ENCODE data around the gene XXYLT1. TPM values are rescaled to one million over a fixed set of nuclear protein-coding genes. Genes with fewer than 3 reads are reported as not detected.

The XXYLT1 gene
- total RNA-seq, 1 donor from 2014 or later = 13.6 TPM

DNA sequence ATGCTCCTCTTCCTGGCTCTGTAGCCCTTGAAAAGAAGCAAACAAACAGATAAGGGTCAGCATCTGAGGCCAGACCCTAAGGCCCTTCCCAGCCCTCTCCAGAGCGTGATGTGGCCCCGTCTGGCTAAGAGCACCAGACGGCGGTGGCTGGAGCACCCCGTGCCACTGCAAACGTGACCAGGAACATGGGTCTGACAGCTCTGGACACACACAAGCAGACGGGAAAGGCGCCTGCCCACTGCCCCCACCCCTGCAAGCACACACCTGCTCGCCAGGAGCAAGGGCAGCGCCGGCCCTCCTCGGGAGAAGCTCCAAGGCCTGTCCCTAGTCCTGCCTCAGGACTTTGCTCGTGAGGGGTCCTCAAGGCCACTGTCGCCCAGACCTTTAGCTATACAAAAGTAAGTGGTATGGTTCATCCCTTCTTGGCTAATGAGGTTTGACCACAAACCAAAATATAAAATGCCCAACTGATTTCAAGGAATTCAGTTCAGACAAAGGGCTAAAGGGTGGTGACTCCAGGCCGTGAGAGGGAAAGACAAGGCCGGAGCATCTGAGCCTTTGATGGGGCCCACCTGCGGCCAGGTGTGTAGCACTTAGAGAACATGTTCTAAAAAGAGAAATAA lies 90.4 kb downstream of the XXYLT1 start:
- Histone ChIP-seq H3K36me3 (ENCODE audit: control insufficient read depth in 3 of 3, insufficient read depth in 3 of 3, low read length in 3 of 3) (no peaks in the 10 kb centered on the region), H3K4me1 (ENCODE audit: control insufficient read depth in 3 of 3, insufficient read depth in 3 of 3, low read length in 3 of 3) (peaks cover 23 to 36% (median 33%) of the 10 kb centered on the region in 3 donors), H3K27ac (ENCODE audit: low read depth, low read length) (peak overlapping the region; percentile 64), H3K27me3 (ENCODE audit: control insufficient read depth in 3 of 3, insufficient read depth in 3 of 3, low read length in 3 of 3) (no peaks in the 10 kb centered on the region), H3K9ac (ENCODE audit: low read depth in 1 of 3, low read length in 3 of 3) (no peak overlapping the region), H3K4me3 (ENCODE audit: low read length in 3 of 3) (no peak overlapping the region), H3K9me3 (ENCODE audit: control insufficient read depth in 3 of 3, low read length in 3 of 3) (no peaks in the 10 kb centered on the region)

DNA sequence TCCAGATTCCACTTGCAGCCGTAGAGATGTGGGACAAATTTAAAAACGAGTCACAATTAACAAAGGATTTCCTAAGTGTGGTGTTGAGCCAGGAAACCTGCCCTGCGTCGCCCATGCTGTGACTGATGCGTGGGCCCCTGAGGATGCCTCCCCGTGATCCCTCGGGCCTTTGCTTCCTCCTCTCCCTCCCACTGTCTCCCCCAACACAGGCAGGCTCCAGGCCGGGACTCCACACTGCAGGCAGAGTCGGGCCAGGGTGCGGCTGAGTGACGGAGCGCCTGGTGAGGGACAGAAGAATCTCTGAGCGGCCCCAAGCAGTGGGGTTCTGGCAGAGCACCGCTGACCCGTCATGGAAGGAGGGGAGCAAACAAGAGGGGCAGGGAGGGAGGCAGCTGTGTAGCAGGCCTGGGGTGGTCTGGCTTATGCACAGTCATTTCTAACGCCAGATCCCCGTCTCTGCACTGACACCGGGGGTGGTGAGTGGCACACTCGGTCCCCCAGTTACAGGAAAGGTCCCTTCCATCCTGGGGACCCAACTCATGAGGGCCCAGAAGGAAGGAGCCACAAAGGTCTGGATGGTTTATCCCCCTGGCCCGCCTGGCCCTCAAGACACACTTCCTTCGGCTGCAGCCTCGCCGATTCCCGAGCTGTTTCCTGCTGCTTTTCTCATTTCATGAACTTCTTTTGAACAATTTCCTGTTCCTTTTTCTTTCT lies 91.0 kb downstream of the XXYLT1 start:
- Histone ChIP-seq H3K27ac (ENCODE audit: low read depth, low read length) (peak overlapping the region; percentile 64), H3K27me3 (ENCODE audit: control insufficient read depth in 3 of 3, insufficient read depth in 3 of 3, low read length in 3 of 3) (no peaks in the 10 kb centered on the region), H3K9ac (ENCODE audit: low read depth in 1 of 3, low read length in 3 of 3) (peak overlapping the region in 1 of 3 donors; percentile 1), H3K4me3 (ENCODE audit: low read length in 3 of 3) (no peak overlapping the region), H3K36me3 (ENCODE audit: control insufficient read depth in 3 of 3, insufficient read depth in 3 of 3, low read length in 3 of 3) (no peaks in the 10 kb centered on the region), H3K9me3 (ENCODE audit: control insufficient read depth in 3 of 3, low read length in 3 of 3) (no peaks in the 10 kb centered on the region), H3K4me1 (ENCODE audit: control insufficient read depth in 3 of 3, insufficient read depth in 3 of 3, low read length in 3 of 3) (peaks cover 23 to 34% (median 31%) of the 10 kb centered on the region in 3 donors)

DNA sequence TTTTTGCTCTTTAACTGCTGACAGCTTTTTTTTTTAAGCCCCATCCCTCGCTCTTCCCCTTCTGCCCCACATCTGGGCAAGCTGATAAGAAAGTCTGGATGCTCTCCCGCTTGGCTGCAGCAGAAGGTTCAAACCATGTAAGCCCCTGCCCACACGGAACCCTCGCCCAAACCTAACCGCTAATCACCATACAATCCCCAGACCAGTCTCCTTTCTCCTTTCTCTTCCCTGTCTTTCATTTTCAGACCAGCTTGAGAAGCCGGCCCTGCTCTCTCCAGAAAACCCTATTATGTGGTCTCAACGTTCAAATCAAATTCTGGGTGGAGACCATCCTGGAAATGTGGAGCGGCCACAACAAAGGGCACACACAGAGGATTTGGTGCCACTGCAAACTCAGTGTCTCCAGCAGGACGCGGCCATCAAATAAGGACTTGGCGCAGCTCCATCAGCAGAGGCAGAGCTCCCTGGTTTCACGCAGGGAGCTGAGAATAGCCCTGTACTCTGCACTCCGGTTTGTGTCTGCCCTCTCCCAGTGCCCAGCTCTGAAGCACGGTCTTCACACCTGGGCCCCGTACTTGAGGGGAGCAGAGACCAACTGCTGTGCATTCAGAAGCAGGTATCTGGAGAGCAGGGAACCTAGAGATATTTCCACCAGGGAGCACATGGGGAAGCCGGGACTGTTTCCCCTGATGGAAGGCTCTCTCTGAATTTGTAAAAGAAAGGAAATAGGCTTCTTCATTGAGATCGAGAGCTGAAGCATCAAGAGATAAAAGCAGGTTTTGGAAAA lies 92.6 kb downstream of the XXYLT1 start:
- peaks cover 16 to 32% (median 28%) of the 10 kb centered on the region in 3 donors for H3K4me1 ChIP-seq (ENCODE audit: control insufficient read depth in 3 of 3, insufficient read depth in 3 of 3, low read length in 3 of 3)
- H3K27me3 ChIP-seq (ENCODE audit: control insufficient read depth in 3 of 3, insufficient read depth in 3 of 3, low read length in 3 of 3) = no peaks in the 10 kb centered on the region
- H3K4me3 ChIP-seq (ENCODE audit: low read length in 3 of 3) = peak overlapping the region in 2 of 3 donors; percentile 22 to 41
- no peaks in the 10 kb centered on the region for H3K9me3 ChIP-seq (ENCODE audit: control insufficient read depth in 3 of 3, low read length in 3 of 3)
- peak overlapping the region; percentile 64 for H3K27ac ChIP-seq (ENCODE audit: low read depth, low read length)
- peak overlapping the region in 1 of 3 donors; percentile 40 for H3K9ac ChIP-seq (ENCODE audit: low read depth in 1 of 3, low read length in 3 of 3)
- no peaks in the 10 kb centered on the region for H3K36me3 ChIP-seq (ENCODE audit: control insufficient read depth in 3 of 3, insufficient read depth in 3 of 3, low read length in 3 of 3)

DNA sequence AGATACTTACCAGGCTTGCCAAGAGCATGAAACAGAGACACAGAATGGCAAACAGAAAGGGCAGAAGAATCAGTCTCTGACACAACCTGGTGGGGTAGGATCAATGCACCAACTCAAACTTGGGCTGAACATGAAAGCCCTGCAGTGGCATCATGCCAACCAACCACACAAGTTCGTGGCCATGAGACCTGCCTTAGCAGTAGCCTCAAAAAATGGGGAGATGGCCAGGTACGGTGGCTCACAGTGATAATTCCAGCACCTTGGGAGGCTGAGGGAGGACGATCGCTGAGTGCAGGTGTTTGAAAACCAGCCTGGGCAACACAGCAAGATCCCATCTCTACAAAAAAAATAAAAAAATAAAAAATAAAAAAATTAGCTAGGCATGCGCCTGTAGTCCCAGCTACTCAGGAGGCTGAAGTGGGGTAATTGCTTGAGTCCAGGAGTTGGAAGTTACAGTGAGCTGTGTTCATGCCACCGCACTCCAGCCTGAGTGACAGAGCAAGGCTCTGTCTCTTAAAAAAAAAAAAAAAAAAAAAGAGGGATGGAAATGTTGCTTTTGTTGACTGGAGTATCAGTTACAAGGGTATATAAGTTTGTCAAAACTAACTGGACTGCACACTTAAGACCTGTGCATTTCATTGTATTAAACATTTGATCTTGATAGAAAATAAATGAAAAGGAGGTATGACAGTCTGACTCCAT lies 93.4 kb downstream of the XXYLT1 start:
- Histone ChIP-seq H3K27ac (ENCODE audit: low read depth, low read length) (no peak overlapping the region), H3K4me3 (ENCODE audit: low read length in 3 of 3) (no peak overlapping the region), H3K36me3 (ENCODE audit: control insufficient read depth in 3 of 3, insufficient read depth in 3 of 3, low read length in 3 of 3) (no peaks in the 10 kb centered on the region), H3K9ac (ENCODE audit: low read depth in 1 of 3, low read length in 3 of 3) (no peak overlapping the region), H3K4me1 (ENCODE audit: control insufficient read depth in 3 of 3, insufficient read depth in 3 of 3, low read length in 3 of 3) (peaks cover 13 to 37% (median 36%) of the 10 kb centered on the region in 3 donors), H3K27me3 (ENCODE audit: control insufficient read depth in 3 of 3, insufficient read depth in 3 of 3, low read length in 3 of 3) (no peaks in the 10 kb centered on the region), H3K9me3 (ENCODE audit: control insufficient read depth in 3 of 3, low read length in 3 of 3) (no peaks in the 10 kb centered on the region)

DNA sequence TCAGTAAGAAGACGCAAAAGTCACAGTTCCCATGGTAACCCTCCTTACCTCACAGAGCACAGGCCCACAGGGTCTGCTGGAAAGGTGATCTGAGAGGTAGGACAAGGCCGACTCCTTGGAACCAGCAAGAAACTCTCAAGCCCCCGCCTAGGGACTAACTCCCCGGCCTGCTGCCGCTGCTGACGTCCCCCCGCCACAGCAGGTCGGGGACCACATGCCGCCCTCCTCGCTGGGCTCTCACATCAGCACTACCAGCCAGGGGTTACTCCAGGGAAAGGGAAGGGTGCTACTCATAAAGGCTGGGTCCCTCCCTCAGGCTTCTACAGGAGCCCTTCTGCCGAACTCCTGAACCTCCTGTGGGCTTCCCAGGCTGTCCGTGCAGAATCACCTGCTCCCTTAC lies 94.2 kb downstream of the XXYLT1 start:
- Histone ChIP-seq H3K4me1 (ENCODE audit: control insufficient read depth in 3 of 3, insufficient read depth in 3 of 3, low read length in 3 of 3) (peaks cover 21 to 39% (median 39%) of the 10 kb centered on the region in 3 donors), H3K27me3 (ENCODE audit: control insufficient read depth in 3 of 3, insufficient read depth in 3 of 3, low read length in 3 of 3) (no peaks in the 10 kb centered on the region), H3K4me3 (ENCODE audit: low read length in 3 of 3) (no peak overlapping the region), H3K9ac (ENCODE audit: low read depth in 1 of 3, low read length in 3 of 3) (no peak overlapping the region), H3K27ac (ENCODE audit: low read depth, low read length) (no peak overlapping the region), H3K36me3 (ENCODE audit: control insufficient read depth in 3 of 3, insufficient read depth in 3 of 3, low read length in 3 of 3) (no peaks in the 10 kb centered on the region), H3K9me3 (ENCODE audit: control insufficient read depth in 3 of 3, low read length in 3 of 3) (no peaks in the 10 kb centered on the region)

DNA sequence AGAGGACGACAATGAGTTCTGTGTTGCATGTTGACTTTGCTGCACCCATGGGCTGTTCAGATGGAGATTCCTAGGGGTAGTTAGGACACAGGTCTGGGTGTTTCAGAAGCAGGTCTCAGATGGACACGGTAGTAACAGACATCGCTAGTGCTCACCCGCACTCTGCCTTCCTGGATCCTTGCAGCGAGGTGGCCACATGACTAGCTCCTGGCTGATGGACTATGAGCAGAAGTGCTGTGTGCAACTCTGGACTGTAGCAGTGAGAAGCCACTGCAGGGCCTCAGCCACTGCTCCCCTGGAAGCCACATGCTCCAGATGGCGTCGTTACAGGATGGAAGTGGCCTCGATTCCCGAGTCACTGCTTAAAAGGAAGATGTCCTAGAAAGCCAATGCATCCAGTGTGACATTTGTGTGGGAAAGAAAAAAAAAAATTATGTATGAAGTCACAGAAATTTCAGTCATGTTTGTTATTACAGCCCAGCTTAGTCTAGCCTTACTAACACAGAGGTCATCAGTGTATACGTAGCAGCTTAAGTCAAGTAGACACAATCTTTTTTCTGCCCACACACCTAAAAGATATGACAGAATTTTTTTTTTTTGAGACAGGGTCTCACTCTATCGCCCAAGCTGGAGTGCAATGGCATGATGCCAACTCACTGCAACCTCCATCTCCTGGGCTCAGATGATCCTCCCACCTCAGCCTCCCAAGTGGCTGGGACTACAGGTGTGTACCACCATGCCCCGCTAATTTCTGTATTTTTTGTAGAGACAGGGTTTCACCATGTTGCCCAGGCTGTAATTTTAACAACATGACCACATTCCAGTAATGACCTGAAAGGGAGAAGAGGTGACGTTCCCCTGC lies 95.3 kb downstream of the XXYLT1 start:
- H3K36me3 ChIP-seq (ENCODE audit: control insufficient read depth in 3 of 3, insufficient read depth in 3 of 3, low read length in 3 of 3) = no peaks in the 10 kb centered on the region
- no peak overlapping the region for H3K4me3 ChIP-seq (ENCODE audit: low read length in 3 of 3)
- no peak overlapping the region for H3K9ac ChIP-seq (ENCODE audit: low read depth in 1 of 3, low read length in 3 of 3)
- peaks cover 31 to 50% (median 45%) of the 10 kb centered on the region in 3 donors for H3K4me1 ChIP-seq (ENCODE audit: control insufficient read depth in 3 of 3, insufficient read depth in 3 of 3, low read length in 3 of 3)
- H3K9me3 ChIP-seq (ENCODE audit: control insufficient read depth in 3 of 3, low read length in 3 of 3) = no peaks in the 10 kb centered on the region
- H3K27ac ChIP-seq (ENCODE audit: low read depth, low read length) = no peak overlapping the region
- no peaks in the 10 kb centered on the region for H3K27me3 ChIP-seq (ENCODE audit: control insufficient read depth in 3 of 3, insufficient read depth in 3 of 3, low read length in 3 of 3)

DNA sequence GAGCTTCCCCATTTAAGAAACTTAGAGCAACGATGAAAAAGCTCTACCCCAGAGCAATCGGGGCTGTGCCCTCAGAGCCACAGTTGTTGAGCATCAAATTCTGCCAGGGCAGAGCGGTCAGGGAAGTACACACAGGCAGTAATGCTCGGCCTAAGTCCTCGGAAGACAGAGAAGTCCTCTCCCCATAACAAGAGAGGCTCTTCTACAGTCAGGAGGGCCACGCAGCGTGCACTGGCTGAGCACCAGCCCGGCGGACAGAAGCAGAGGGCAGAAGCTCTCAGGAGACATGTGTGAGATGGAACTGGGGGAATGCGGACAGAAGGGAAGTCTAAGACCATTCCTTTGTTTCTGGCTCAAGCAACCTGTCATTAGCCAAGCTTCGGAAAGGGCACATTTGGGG lies 95.9 kb downstream of the XXYLT1 start:
- Histone ChIP-seq H3K36me3 (ENCODE audit: control insufficient read depth in 3 of 3, insufficient read depth in 3 of 3, low read length in 3 of 3) (no peaks in the 10 kb centered on the region), H3K9ac (ENCODE audit: low read depth in 1 of 3, low read length in 3 of 3) (no peak overlapping the region), H3K27ac (ENCODE audit: low read depth, low read length) (no peak overlapping the region), H3K4me1 (ENCODE audit: control insufficient read depth in 3 of 3, insufficient read depth in 3 of 3, low read length in 3 of 3) (peaks cover 33 to 50% (median 46%) of the 10 kb centered on the region in 3 donors), H3K9me3 (ENCODE audit: control insufficient read depth in 3 of 3, low read length in 3 of 3) (no peaks in the 10 kb centered on the region), H3K27me3 (ENCODE audit: control insufficient read depth in 3 of 3, insufficient read depth in 3 of 3, low read length in 3 of 3) (no peaks in the 10 kb centered on the region), H3K4me3 (ENCODE audit: low read length in 3 of 3) (no peak overlapping the region)

DNA sequence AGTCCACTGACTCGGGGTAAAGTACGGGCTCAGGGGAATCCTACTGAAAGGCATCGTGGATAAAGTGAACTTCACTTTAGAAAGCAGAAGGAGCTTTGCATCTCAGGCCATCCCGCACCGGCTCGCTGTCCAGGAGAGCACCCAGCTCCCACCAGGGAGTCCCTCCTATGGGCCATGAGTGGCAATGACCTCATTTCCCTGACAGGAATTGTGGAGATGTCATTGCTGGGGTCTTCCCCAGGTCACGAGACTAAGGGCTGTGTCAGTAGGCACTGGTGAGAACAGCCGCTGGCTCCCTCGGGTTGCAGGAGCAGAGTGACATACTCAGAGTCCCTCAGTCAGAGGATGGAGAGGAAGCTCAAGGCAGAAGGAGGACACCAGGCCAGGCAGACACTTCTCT lies 97.3 kb downstream of the XXYLT1 start:
- Histone ChIP-seq H3K4me3 (ENCODE audit: low read length in 3 of 3) (no peak overlapping the region), H3K9ac (ENCODE audit: low read depth in 1 of 3, low read length in 3 of 3) (no peak overlapping the region), H3K4me1 (ENCODE audit: control insufficient read depth in 3 of 3, insufficient read depth in 3 of 3, low read length in 3 of 3) (peaks cover 25 to 40% (median 39%) of the 10 kb centered on the region in 3 donors), H3K27me3 (ENCODE audit: control insufficient read depth in 3 of 3, insufficient read depth in 3 of 3, low read length in 3 of 3) (no peaks in the 10 kb centered on the region), H3K27ac (ENCODE audit: low read depth, low read length) (no peak overlapping the region), H3K9me3 (ENCODE audit: control insufficient read depth in 3 of 3, low read length in 3 of 3) (no peaks in the 10 kb centered on the region), H3K36me3 (ENCODE audit: control insufficient read depth in 3 of 3, insufficient read depth in 3 of 3, low read length in 3 of 3) (no peaks in the 10 kb centered on the region)

DNA sequence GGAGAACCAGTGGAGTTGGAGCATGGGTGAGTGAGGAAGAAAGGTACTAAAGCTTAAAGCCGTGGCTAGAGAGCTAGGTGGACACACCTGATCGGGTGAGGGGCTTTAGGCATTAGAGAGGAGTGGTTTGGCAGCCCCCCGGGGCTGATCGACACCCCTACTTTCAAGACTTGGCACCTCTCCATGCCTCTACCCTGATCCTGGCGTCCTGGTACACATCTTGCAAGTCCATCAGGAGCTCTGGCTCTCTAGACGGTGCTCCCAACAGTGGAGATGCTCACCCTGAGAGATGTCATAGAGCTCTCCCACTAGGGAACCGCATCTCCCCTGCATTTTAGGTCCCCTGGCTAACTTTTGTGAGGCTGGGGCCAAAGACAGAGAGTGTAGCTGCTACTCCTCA lies 98.1 kb downstream of the XXYLT1 start:
- Histone ChIP-seq H3K4me1 (ENCODE audit: control insufficient read depth in 3 of 3, insufficient read depth in 3 of 3, low read length in 3 of 3) (peaks cover 22 to 34% (median 31%) of the 10 kb centered on the region in 3 donors), H3K9me3 (ENCODE audit: control insufficient read depth in 3 of 3, low read length in 3 of 3) (no peaks in the 10 kb centered on the region), H3K36me3 (ENCODE audit: control insufficient read depth in 3 of 3, insufficient read depth in 3 of 3, low read length in 3 of 3) (no peaks in the 10 kb centered on the region), H3K27me3 (ENCODE audit: control insufficient read depth in 3 of 3, insufficient read depth in 3 of 3, low read length in 3 of 3) (no peaks in the 10 kb centered on the region), H3K27ac (ENCODE audit: low read depth, low read length) (no peak overlapping the region), H3K9ac (ENCODE audit: low read depth in 1 of 3, low read length in 3 of 3) (no peak overlapping the region), H3K4me3 (ENCODE audit: low read length in 3 of 3) (no peak overlapping the region)

Measured in skeletal muscle tissue (tissue), 4 donors.